Daoy (cell line): ENCODE data around the gene ZBTB40. TPM values are rescaled to one million over a fixed set of nuclear protein-coding genes. Genes with fewer than 3 reads are reported as not detected.

Experiments used
- DNase-seq: peaks from one replicate; pipeline ENCODE4 v3.0.0-alpha.2; 2015; ENCODE audit warnings: low read depth
- total RNA-seq: library from RNA; depleted of rRNA; stranded (reverse); fragments of >200 nt; shearing (Covaris generic); gene quantifications from 2 replicates; pipeline ENCODE4 v1.2.3, GENCODE V29; 2014

The ZBTB40 gene
- total RNA-seq, 1 experiment from 2014 or later = 10.7 TPM

DNA sequence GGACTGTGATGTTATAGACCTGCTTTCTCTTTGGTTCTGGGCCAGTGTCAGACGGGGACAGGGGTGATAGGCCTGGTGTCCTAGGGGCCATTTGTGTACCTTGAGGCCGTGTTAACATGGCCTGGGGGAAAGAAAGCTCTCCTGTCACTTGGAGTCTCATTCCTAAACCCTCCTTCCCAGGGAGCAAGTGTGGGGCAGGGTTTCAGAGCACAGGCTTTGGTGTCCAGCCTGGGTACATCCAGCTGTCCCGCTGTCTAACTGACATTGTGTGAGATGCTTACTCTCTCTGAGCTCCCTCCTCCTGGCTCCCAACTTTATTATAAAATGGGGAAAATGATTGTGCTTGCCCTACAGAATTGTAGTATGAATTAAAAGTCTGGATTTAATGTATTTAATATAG is 79.1 kb downstream of the ZBTB40 start:
- no peak for DNase-seq

DNA sequence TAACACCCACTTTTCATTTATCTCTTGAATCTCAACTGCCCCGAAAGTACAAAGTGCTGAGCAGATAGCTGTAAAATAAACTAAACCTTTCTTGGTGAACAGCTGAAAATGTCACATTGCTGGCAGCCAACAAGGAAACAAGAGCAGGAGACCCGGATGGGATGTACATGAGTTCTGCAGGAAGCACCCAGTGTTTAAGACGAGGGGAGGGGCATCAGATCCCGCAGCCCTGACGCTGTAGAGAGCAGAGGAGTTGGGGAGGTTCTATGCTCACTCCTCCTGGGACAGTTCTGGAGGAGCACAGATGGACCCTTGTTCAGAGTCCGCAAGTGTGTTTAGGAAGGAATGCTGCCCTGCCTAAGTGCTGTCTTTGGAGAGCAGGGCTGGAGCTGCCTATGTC is 79.6 kb downstream of the ZBTB40 start:
- DNase-seq = no peak

DNA sequence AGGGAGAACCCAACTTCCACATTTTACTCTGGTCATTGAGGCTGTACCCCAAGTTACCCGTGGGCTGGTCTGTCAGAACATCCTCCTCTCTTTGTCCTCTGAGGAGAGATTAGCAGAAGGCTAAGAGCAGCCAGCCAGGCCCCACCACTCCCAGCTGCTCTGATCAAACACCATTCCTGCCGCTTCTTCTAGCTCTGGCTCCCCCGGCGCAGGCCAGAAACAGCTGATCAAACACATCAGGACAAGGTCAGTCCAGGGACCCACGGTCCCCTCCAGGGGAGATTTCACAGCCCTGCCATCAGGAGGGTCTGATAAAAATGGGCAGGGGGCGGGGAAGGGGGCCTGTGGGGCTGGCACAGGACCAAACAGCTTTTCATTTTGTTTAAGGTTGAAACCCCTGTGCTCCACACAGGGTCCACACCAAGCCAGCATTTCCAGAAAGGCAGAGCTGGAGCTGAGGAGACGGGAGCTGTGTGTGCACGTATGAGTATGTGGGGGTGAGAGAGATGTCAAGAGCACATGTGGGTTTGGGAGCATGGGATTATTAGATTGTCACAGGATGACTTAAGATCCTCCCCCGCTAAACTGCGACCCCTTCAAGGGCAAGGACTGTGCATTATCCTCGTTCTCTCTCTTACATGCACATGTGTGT is 81.7 kb downstream of the ZBTB40 start:
- no peak for DNase-seq

- no peak for DNase-seq
Observed at GRCh38 chr1:22534951-22535350, 83.3 kb downstream of the ZBTB40 start.

- DNase-seq = no peak
Observed at GRCh38 chr1:22535399-22535798, 83.7 kb downstream of the ZBTB40 start.

GRCh38 chr1:22536506-22536905 is 84.9 kb downstream of the ZBTB40 start:
- DNase-seq = no peak

GRCh38 chr1:22537441-22538139 is 85.9 kb downstream of the ZBTB40 start:
- no peak for DNase-seq

GRCh38 chr1:22539510-22540118 is 88.0 kb downstream of the ZBTB40 start:
- DNase-seq = no peak

DNA sequence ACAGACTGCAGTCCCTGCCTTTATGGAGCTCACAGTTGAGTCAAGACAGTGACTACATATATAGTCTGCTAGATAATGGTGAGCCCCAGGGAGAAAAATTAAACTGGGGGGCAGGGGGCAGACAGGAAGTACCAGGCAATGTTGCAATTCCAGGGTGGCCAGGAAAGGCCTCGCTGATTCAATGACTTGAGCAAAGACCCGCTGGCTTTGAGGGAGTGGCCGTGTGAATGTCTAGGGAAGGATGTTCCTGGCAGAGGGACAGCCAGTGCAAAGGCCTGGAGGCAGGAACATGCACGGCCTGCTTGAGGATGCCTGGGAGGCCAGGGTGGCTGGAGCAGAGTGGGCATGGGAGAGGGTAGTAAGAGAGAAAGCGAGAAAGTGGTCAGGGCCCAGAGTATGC is 88.7 kb downstream of the ZBTB40 start:
- no peak for DNase-seq

DNA sequence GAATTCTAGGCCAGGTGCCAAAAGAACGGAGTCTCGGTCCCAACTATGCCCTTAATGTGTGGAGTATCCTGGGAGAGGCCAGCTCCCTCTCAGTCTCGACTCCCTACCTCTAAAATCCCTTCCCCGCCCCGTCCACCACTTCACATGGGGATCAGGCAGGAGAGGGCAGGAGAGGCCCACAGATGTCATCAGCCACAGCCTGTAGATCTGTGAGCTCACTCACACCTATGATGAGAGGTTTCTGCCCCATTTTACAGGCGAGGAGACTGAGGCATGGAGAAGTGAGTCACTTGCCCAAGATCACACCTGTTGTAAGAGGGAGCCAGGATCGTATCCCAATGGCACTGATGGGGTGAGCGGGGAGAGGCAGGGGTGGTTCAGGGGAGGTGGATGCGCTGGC is 91.2 kb downstream of the ZBTB40 start:
- DNase-seq = no peak

GRCh38 chr1:22543679-22544078 is 92.0 kb downstream of the ZBTB40 start:
- no peak for DNase-seq

DNA sequence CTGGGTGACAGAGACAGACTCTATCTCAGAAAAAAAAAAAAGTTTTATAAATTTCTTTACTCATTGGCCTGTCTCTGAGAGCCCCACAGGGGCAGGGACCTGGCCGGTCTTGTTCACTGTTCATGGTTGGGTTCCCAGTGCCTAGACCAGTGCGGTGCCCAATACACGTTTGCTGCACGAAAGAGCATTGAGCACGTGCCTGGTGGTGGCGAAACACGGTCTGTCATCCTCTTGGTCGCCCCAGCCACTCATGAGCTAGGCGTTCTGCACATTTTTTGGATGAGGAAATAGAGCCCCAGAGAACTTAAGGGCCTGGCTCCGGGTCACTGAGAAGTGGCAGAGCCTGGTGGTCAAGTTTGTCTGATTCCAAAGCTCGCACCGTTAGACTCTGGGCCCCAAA is 93.0 kb downstream of the ZBTB40 start:
- no peak for DNase-seq

GRCh38 chr1:22545141-22545540 is 93.5 kb downstream of the ZBTB40 start:
- DNase-seq = no peak

GRCh38 chr1:22547186-22547817 is 95.7 kb downstream of the ZBTB40 start:
- no peak for DNase-seq

GRCh38 chr1:22547818-22548462 is 96.3 kb downstream of the ZBTB40 start:
- no peak for DNase-seq

- no peak for DNase-seq
Observed at GRCh38 chr1:22550021-22550420, 98.4 kb downstream of the ZBTB40 start.

- DNase-seq = no peak
Observed at GRCh38 chr1:22551591-22551990, 99.9 kb downstream of the ZBTB40 start.

DNA sequence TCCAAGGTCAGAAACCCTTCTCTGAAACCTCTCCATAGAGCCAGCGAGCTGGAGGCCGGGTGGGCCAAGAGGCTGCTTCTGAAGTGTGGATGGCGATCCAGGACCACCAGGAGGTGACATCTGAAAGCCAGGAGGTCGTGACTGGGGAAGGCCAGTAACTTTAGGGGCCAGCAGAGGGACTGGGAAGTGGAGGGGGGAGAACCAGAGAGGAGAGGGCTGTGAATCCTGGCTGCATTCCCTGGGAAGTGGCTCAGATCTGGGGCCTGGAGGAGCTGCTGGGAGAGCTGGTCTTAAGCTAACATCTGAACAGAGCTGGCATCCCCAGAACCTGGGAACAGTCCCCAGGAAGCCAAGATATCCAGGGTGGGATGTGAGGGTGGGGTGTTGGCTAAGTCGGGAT is 100.4 kb downstream of the ZBTB40 start:
- DNase-seq = no peak

DNA sequence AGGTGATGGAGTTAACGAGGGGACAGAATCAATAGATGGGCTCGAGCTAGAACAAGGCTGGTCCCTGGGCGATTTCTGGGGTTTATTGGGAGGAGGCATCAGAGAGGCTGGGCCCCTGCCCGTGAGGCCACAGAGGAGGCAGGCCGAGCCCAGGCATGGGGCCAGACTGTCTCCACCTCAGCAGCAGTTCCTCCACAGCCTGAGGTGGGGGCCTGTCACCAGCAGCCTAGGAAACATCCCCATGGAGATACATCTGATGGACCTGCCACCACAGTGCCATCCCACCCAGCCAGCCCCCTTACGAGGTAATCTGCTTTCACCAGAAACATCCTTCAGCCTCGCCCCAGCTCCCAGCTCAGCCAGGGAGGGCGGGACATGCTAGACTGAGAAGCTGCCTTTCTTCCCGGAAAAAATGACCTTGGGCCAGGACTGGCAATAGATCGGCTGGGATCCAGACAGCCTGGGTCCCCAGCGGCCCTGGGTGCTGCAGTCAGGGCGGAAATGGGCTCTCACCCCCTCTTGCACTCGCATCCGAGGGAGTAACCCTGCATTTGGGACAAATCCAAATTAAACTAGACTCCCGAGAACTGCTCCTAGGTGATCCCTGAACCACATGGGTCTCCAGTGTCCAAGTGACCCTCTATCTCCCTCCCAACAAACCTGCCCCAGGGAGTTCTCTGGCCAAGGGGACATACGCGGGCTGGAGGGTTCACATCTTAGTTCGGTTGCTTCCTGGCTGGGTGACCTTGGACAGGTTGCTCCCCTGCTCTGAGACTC is 101.6 kb downstream of the ZBTB40 start:
- DNase-seq = no peak

DNA sequence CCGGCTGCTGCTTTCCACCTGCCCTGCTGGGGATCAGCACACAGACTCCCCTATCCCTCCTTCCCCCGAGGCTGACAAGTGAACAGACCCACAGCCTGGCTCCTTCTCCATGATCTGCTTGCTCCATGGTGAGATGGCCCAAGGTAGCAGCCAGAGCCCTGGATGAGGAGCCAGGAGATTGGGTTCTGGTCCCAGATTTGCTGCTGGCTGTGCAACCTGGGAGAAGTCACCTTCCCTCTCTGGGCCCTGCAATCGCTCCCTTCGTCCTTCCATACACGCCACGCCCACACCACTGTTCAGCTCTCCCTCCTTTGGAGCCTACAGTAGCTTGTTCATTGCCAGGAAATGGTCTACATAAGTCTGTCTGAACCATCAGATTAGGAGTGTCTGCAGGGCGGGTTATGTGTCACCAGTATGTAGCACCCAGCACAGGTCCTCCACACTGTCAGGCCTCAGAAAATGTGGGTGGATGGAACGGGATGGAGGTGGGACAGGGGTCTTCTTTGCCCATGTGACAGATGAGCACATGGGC is 102.4 kb downstream of the ZBTB40 start:
- no peak for DNase-seq

GRCh38 chr1:22555371-22555656 is 103.7 kb downstream of the ZBTB40 start:
- no peak for DNase-seq
